ENCODE results near the gene DNAJC4.

GRCh38 chr11:64234647-64235379 is 4.5 kb downstream of the DNAJC4 start:
- TF ChIP-seq POLR2A (IDR thresholded peaks at IDR 0.05; ENCODE audit: control extremely low read depth in 1 of 2, low read depth in 2 of 2, low read length in 2 of 2) (no peak), TBP (IDR thresholded peaks at IDR 0.05; ENCODE audit: low read depth, low read length) (no peak), EZH2 (IDR thresholded peaks at IDR 0.05; ENCODE audit: low read depth, low read length, severe bottlenecking) (no peak), POLR2AphosphoS5 (IDR thresholded peaks at IDR 0.05; ENCODE audit: low read depth, low read length) (no peak), SUZ12 (IDR thresholded peaks at IDR 0.05; ENCODE audit: low read length) (no peak), BACH1 (IDR thresholded peaks at IDR 0.05; ENCODE audit: low read length) (no peak)
- TF ChIP-seq, protein P1, sequence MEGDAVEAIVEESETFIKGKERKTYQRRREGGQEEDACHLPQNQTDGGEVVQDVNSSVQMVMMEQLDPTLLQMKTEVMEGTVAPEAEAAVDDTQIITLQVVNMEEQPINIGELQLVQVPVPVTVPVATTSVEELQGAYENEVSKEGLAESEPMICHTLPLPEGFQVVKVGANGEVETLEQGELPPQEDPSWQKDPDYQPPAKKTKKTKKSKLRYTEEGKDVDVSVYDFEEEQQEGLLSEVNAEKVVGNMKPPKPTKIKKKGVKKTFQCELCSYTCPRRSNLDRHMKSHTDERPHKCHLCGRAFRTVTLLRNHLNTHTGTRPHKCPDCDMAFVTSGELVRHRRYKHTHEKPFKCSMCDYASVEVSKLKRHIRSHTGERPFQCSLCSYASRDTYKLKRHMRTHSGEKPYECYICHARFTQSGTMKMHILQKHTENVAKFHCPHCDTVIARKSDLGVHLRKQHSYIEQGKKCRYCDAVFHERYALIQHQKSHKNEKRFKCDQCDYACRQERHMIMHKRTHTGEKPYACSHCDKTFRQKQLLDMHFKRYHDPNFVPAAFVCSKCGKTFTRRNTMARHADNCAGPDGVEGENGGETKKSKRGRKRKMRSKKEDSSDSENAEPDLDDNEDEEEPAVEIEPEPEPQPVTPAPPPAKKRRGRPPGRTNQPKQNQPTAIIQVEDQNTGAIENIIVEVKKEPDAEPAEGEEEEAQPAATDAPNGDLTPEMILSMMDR (IDR thresholded peaks at IDR 0.05; ENCODE audit: control extremely low read depth in 1 of 3, insufficient read depth in 1 of 3, low read depth in 1 of 3, low read length in 3 of 3), result no peak

Data from H1 (cell line).